Mesenchymal stem cell (in vitro differentiated cells and primary cell): ENCODE data around the gene UBLCP1.

Experiments used
- DNase-seq: peaks from one replicate; pipeline ENCODE4 v3.0.0-alpha.2; 2013
- H2AFZ ChIP-seq: one replicate; pipeline ENCODE4 v1.6.1; 2013; ENCODE audit warnings: low read depth, mild to moderate bottlenecking, control low read depth, inconsistent platforms, low read length, moderate library complexity
- H2AK5ac ChIP-seq: 2 replicates; pipeline ENCODE4 v1.6.1; 2013; ENCODE audit warnings: low read length, moderate library complexity, mild to moderate bottlenecking, inconsistent platforms; ENCODE audit not compliant: severe bottlenecking
- H2BK120ac ChIP-seq: one replicate; pipeline ENCODE4 v1.6.1; 2013; ENCODE audit warnings: low read depth, mild to moderate bottlenecking, inconsistent platforms, low read length, moderate library complexity
- H2BK12ac ChIP-seq, 2 experiments: one replicate each; pipeline ENCODE4 v1.6.1; 2013; ENCODE audit warnings: inconsistent platforms in 2 of 2, low read length in 2 of 2, mild to moderate bottlenecking in 2 of 2, moderate library complexity in 2 of 2, control low read depth in 1 of 2
- H2BK15ac ChIP-seq: one replicate; pipeline ENCODE4 v1.6.1; 2013; ENCODE audit warnings: mild to moderate bottlenecking, low read depth, inconsistent platforms; ENCODE audit not compliant: poor library complexity, severe bottlenecking
- H2BK5ac ChIP-seq: 2 replicates; pipeline ENCODE4 v1.6.1; 2013; ENCODE audit warnings: low read depth, mild to moderate bottlenecking, low read length, control low read depth, inconsistent platforms; ENCODE audit not compliant: poor library complexity, severe bottlenecking
- H3K14ac ChIP-seq, 2 experiments: one replicate each; pipeline ENCODE4 v1.6.1; 2013; ENCODE audit warnings: inconsistent platforms in 2 of 2, low read length in 2 of 2, control low read depth in 1 of 2, mild to moderate bottlenecking in 1 of 2, moderate library complexity in 1 of 2
- H3K18ac ChIP-seq, 2 experiments: one replicate each; pipeline ENCODE4 v1.6.1; 2013; ENCODE audit warnings: inconsistent platforms in 2 of 2, low read length in 2 of 2, control low read depth in 1 of 2, low read depth in 1 of 2, mild to moderate bottlenecking in 1 of 2
- H3K23ac ChIP-seq, 2 experiments: one replicate each; pipeline ENCODE4 v1.6.1; 2013; ENCODE audit warnings: inconsistent platforms in 2 of 2, low read length in 2 of 2, mild to moderate bottlenecking in 2 of 2, moderate library complexity in 2 of 2, control low read depth in 1 of 2
- H3K27ac ChIP-seq: 2 replicates; pipeline ENCODE4 v1.5.1; 2013; ENCODE audit warnings: mild to moderate bottlenecking, moderate library complexity, low read length, control low read depth, inconsistent platforms; ENCODE audit not compliant: poor library complexity, severe bottlenecking
- H3K27me3 ChIP-seq, 2 experiments: 2 replicates each; pipeline versions ENCODE4 v1.6.1 to v1.7.0; 2013; ENCODE audit warnings: low read length in 2 of 2, mild to moderate bottlenecking in 2 of 2, moderate library complexity in 2 of 2, control low read depth in 1 of 2, inconsistent platforms in 1 of 2; ENCODE audit not compliant: control insufficient read depth in 1 of 2, insufficient read depth in 1 of 2
- H3K36me3 ChIP-seq, 2 experiments: 2 replicates each; pipeline versions ENCODE4 v1.6.1 to v1.7.0; 2013; ENCODE audit warnings: low read length in 2 of 2, control low read depth in 1 of 2, inconsistent platforms in 1 of 2, low read depth in 1 of 2, mild to moderate bottlenecking in 1 of 2; ENCODE audit not compliant: insufficient read depth in 2 of 2, control insufficient read depth in 1 of 2
- H3K4ac ChIP-seq, 2 experiments: one replicate each; pipeline ENCODE4 v1.6.1; 2013; ENCODE audit warnings: inconsistent platforms in 2 of 2, low read length in 2 of 2, mild to moderate bottlenecking in 2 of 2, moderate library complexity in 2 of 2, control low read depth in 1 of 2, low read depth in 1 of 2
- H3K4me1 ChIP-seq: 2 replicates; pipeline ENCODE4 v1.6.1; 2013; ENCODE audit warnings: low read depth, low read length, control low read depth; ENCODE audit not compliant: control insufficient read depth, insufficient read depth
- H3K4me2 ChIP-seq: 2 replicates; pipeline ENCODE4 v1.6.1; 2013; ENCODE audit warnings: low read length, mild to moderate bottlenecking, inconsistent platforms; ENCODE audit not compliant: poor library complexity, severe bottlenecking
- H3K4me3 ChIP-seq, 2 experiments: 2 replicates each; pipeline versions ENCODE4 v1.5.1 to v1.7.0; 2013; ENCODE audit warnings: low read length in 2 of 2, mild to moderate bottlenecking in 2 of 2, control low read depth in 1 of 2, low read depth in 1 of 2; ENCODE audit not compliant: insufficient read depth in 1 of 2
- H3K79me1 ChIP-seq: replicated peaks from 2 replicates; pipeline ENCODE4 v1.6.1; 2013; ENCODE audit warnings: mild to moderate bottlenecking, control low read depth, low read length, inconsistent platforms; ENCODE audit not compliant: poor library complexity, severe bottlenecking
- H3K9ac ChIP-seq: 2 replicates; pipeline ENCODE4 v1.7.0; 2013; ENCODE audit warnings: mild to moderate bottlenecking, low read length, moderate library complexity
- H3K9me3 ChIP-seq: 2 replicates; pipeline ENCODE4 v1.7.0; 2013; ENCODE audit warnings: mild to moderate bottlenecking, low read length; ENCODE audit not compliant: control insufficient read depth
- H4K8ac ChIP-seq: one replicate; pipeline ENCODE4 v1.6.1; 2013; ENCODE audit warnings: inconsistent platforms, mild to moderate bottlenecking, low read length, moderate library complexity
- H4K91ac ChIP-seq: one replicate; pipeline ENCODE4 v1.6.1; 2013; ENCODE audit warnings: mild to moderate bottlenecking, low read length, inconsistent platforms
- WGBS: methylation state at CpG from one replicate; pipeline ENCODE4 v1.1.7; 2013; ENCODE audit warnings: mixed read lengths; 5-methylcytosine and 5-hydroxymethylcytosine counted together

UBLCP1 gene

GRCh38 chr5:159313197-159313596 is 50.1 kb downstream of the UBLCP1 start:
- Histone ChIP-seq H2AK5ac (no peak overlapping the region), H3K14ac (no peak overlapping the region), H2BK120ac (no peak overlapping the region), H2BK12ac (no peak overlapping the region), H3K4me1 (peaks cover 3% of the 10 kb centered on the region), H4K8ac (no peak overlapping the region), H3K4me2 (no peak overlapping the region), H3K18ac (no peak overlapping the region), H2BK15ac (no peak overlapping the region), H3K27me3 (peaks cover 51 to 61% of the 10 kb centered on the region in 2 experiments), H4K91ac (no peak overlapping the region), H3K4me3 (no peak overlapping the region), H3K9ac (no peak overlapping the region), H3K27ac (no peak overlapping the region), H3K36me3 (no peaks in the 10 kb centered on the region), H2AFZ (no peak overlapping the region), H3K9me3 (no peaks in the 10 kb centered on the region), H3K4ac (no peak overlapping the region), H3K79me1 (no peaks in the 10 kb centered on the region), H2BK5ac (no peak overlapping the region), H3K23ac (no peak overlapping the region)
- 78% methylated on average over 2 of the region's 2 CpGs for WGBS
- DNase-seq: no peak

DNA sequence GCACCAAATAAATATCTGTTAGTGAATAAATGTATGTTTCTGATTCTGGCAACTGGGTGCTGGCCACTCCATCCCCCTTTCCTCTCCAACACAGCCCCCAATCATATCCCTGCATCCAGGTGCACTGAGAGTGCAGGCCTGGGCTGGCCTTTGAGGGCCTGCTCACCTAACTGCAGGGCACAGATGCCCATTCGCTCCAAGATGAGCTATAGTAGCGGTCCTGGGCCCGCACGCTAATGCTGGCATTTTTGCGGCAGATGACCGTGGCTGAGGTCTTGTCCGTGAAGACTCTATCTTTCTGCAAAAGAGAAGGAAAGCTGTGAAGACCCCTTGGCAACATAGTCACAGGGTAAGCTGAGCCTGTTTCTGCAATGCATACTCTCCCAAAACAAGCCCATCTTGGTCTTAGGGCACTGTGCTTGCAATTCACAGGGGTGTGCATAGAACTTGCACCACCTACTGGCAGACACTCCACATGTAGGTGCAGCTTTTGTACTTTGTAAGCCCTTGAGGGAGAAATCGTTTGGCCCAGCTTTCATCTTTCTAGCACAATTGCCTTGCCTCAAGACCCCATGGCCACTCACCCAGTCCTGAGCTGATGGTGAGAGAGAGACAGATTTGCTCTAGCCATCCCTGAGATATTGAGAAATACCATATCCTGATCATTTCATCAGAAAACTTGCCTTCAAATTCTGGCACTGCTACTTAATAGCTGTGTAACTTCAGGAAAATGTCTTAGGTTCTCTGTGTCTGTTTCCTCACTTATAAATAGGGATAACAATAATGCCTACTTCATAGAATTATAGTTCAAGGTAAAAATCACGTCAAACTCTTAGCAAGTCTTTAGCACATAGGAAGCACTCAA is 53.7 kb downstream of the UBLCP1 start:
- no peak overlapping the region for H3K23ac ChIP-seq
- H2AK5ac ChIP-seq: no peak overlapping the region
- no peak overlapping the region for H3K4ac ChIP-seq
- no peaks in the 10 kb centered on the region for H3K36me3 ChIP-seq
- H3K4me3 ChIP-seq: no peak overlapping the region
- WGBS: 81% methylated on average over 8 of the region's 9 CpGs
- H3K79me1 ChIP-seq: no peaks in the 10 kb centered on the region
- no peak overlapping the region for H2BK120ac ChIP-seq
- H4K91ac ChIP-seq: no peak overlapping the region
- H2BK15ac ChIP-seq: no peak overlapping the region
- H3K18ac ChIP-seq: no peak overlapping the region
- no peak overlapping the region for H3K4me2 ChIP-seq
- no peak overlapping the region for H2AFZ ChIP-seq
- H3K9me3 ChIP-seq: no peaks in the 10 kb centered on the region
- H3K4me1 ChIP-seq: no peaks in the 10 kb centered on the region
- DNase-seq: peak; percentile 53
- no peak overlapping the region for H3K9ac ChIP-seq
- no peak overlapping the region for H2BK5ac ChIP-seq
- peaks cover 21 to 31% of the 10 kb centered on the region in 2 experiments for H3K27me3 ChIP-seq
- H3K14ac ChIP-seq: no peak overlapping the region
- H3K27ac ChIP-seq: no peak overlapping the region
- H4K8ac ChIP-seq: no peak overlapping the region
- H2BK12ac ChIP-seq: no peak overlapping the region

DNA sequence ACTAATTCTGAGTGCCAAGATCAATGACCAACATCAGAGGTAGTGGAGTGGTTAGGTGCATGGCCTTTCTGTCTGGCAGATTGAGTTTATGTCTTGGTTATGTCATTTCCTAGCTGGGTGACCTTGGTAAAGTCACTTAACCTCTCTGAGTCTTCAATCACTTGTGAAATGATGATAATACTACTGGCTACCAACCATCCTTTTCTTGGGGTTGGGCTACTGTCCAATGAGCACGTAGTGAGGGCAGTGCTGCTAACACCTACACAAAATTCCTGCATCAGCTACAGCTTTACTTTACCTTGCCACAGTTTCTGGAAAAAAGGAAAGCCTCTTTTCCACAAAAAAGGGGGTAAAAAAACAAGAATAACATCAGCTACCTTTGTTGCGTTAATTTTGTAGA is 54.8 kb downstream of the UBLCP1 start:
- Histone ChIP-seq H4K91ac (no peak overlapping the region), H3K36me3 (no peaks in the 10 kb centered on the region), H2BK15ac (no peak overlapping the region), H2BK12ac (no peak overlapping the region), H2BK120ac (no peak overlapping the region), H3K79me1 (no peaks in the 10 kb centered on the region), H3K4ac (no peak overlapping the region), H3K9me3 (no peaks in the 10 kb centered on the region), H3K9ac (no peak overlapping the region), H3K27ac (no peak overlapping the region), H3K4me2 (no peak overlapping the region), H4K8ac (no peak overlapping the region), H3K27me3 (peaks cover 13 to 21% of the 10 kb centered on the region in 2 experiments), H2BK5ac (no peak overlapping the region), H3K23ac (no peak overlapping the region), H3K4me1 (no peaks in the 10 kb centered on the region), H3K4me3 (no peak overlapping the region), H2AK5ac (no peak overlapping the region), H3K18ac (no peak overlapping the region), H3K14ac (no peak overlapping the region), H2AFZ (no peak overlapping the region)
- no peak for DNase-seq
- WGBS: 38% methylated on average over 1 of the region's 2 CpGs

DNA sequence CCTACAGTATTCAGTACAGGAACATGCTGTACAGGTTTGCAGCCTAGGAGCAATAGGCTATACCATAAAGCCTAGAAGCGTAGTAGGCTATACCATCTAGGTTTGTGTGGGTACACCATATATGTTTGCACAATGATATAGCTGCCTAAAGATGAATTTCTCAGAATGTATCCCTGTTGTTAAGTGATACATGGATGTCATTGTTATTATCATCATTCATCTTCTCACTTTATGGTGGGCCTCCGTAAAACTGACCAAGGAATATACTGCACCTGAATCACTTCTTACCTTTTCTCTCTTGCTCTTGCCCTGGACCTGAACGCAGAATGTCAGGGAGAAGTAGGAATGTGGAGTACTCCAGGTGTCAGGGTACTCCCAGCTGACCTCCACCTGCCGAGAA is 55.4 kb downstream of the UBLCP1 start:
- no peaks in the 10 kb centered on the region for H3K9me3 ChIP-seq
- H2BK5ac ChIP-seq: no peak overlapping the region
- H3K36me3 ChIP-seq: no peaks in the 10 kb centered on the region
- no peak overlapping the region for H3K4me2 ChIP-seq
- no peak overlapping the region for H3K4ac ChIP-seq
- no peak overlapping the region for H2AK5ac ChIP-seq
- H4K8ac ChIP-seq: no peak overlapping the region
- no peak overlapping the region for H3K14ac ChIP-seq
- peaks cover 8 to 15% of the 10 kb centered on the region in 2 experiments for H3K27me3 ChIP-seq
- H2BK15ac ChIP-seq: no peak overlapping the region
- H3K79me1 ChIP-seq: no peaks in the 10 kb centered on the region
- H2BK12ac ChIP-seq: no peak overlapping the region
- H3K18ac ChIP-seq: no peak overlapping the region
- no peak overlapping the region for H2BK120ac ChIP-seq
- no peak overlapping the region for H3K27ac ChIP-seq
- WGBS: 81% methylated on average over 4 of the region's 4 CpGs
- H4K91ac ChIP-seq: no peak overlapping the region
- DNase-seq: no peak
- H3K4me1 ChIP-seq: no peaks in the 10 kb centered on the region
- H2AFZ ChIP-seq: no peak overlapping the region
- no peak overlapping the region for H3K9ac ChIP-seq
- no peak overlapping the region for H3K23ac ChIP-seq
- no peak overlapping the region for H3K4me3 ChIP-seq
